Osteocyte (in vitro differentiated cells): Measurements from ENCODE around the gene GABBR1. TPM values are rescaled to one million over a fixed set of nuclear protein-coding genes. Genes with fewer than 3 reads are reported as not detected.

Experiments used
- DNase-seq: peaks from one replicate; pipeline ENCODE4 v3.0.0; 2021; ENCODE audit warnings: mixed read lengths; ENCODE audit not compliant: unreplicated experiment; ENCODE audit errors: extremely low spot score
- H3K27ac Mint-ChIP-seq: one replicate; pipeline ENCODE4 v1.8.0; 2021; ENCODE audit warnings: mild to moderate bottlenecking, mixed read lengths; ENCODE audit not compliant: unreplicated experiment
- H3K27me3 Mint-ChIP-seq: one replicate; pipeline ENCODE4 v1.8.0; 2021; ENCODE audit warnings: mixed read lengths; ENCODE audit not compliant: unreplicated experiment
- H3K36me3 Mint-ChIP-seq: one replicate; pipeline ENCODE4 v1.8.0; 2021; ENCODE audit warnings: mixed read lengths; ENCODE audit not compliant: unreplicated experiment
- H3K4me1 Mint-ChIP-seq: one replicate; pipeline ENCODE4 v1.8.0; 2021; ENCODE audit warnings: mixed read lengths; ENCODE audit not compliant: unreplicated experiment
- H3K4me3 Mint-ChIP-seq: one replicate; pipeline ENCODE4 v1.8.0; 2021; ENCODE audit warnings: mild to moderate bottlenecking, moderate library complexity, mixed read lengths; ENCODE audit not compliant: unreplicated experiment
- H3K9me3 Mint-ChIP-seq: one replicate; pipeline ENCODE4 v1.8.0; 2021; ENCODE audit warnings: mixed read lengths; ENCODE audit not compliant: unreplicated experiment
- total RNA-seq: library from RNA; stranded (reverse); gene quantifications from 2 replicates; pipeline ENCODE4 v1.2.1, GENCODE V29; 2021
- TF ChIP-seq, protein P1 (sequence below): fragments of 200-600 bp; sonication (generic); IDR thresholded peaks from 2 replicates; pipeline ENCODE4 v1.5.0; 2021; ENCODE audit warnings: antibody characterized with exemption, mild to moderate bottlenecking, moderate library complexity

GABBR1 gene
- total RNA-seq, 1 donor from 2014 or later, result 93.6 TPM

DNA sequence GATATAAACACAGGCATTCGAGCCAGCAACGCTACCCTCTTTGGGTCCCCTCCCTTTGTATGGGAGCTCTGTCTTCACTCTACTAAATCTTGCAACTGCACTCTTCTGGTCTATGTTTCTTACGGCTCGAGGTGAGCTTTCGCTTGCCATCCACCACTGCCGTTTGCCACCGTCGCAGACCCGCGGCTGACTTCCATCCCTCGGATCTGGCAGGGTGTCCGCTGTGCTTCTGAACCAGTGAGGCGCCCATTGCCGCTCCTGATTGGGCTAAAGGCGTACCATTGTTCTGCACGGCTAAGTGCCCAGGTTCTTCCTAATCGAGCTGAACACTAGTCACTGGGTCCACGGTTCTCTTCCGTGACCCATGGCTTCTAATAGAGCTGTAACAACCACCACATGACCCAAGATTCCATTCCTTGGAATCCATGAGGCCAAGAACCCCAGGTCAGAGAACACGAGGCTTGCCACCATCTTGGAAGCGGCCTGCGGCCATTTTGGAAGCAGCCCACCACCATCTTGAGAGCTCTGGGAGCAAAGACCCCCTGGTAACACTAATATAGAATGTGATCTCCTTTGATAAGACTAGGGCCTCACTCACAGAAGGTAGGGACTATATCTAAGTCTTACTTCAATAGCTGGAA, 74.4 kb downstream of the GABBR1 start:
- TF ChIP-seq, protein P1, sequence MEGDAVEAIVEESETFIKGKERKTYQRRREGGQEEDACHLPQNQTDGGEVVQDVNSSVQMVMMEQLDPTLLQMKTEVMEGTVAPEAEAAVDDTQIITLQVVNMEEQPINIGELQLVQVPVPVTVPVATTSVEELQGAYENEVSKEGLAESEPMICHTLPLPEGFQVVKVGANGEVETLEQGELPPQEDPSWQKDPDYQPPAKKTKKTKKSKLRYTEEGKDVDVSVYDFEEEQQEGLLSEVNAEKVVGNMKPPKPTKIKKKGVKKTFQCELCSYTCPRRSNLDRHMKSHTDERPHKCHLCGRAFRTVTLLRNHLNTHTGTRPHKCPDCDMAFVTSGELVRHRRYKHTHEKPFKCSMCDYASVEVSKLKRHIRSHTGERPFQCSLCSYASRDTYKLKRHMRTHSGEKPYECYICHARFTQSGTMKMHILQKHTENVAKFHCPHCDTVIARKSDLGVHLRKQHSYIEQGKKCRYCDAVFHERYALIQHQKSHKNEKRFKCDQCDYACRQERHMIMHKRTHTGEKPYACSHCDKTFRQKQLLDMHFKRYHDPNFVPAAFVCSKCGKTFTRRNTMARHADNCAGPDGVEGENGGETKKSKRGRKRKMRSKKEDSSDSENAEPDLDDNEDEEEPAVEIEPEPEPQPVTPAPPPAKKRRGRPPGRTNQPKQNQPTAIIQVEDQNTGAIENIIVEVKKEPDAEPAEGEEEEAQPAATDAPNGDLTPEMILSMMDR, result no peak
- Mint-ChIP-seq H3K27me3 (peaks cover 57% of the 10 kb centered on the region), H3K36me3 (peaks cover 3% of the 10 kb centered on the region)

DNA sequence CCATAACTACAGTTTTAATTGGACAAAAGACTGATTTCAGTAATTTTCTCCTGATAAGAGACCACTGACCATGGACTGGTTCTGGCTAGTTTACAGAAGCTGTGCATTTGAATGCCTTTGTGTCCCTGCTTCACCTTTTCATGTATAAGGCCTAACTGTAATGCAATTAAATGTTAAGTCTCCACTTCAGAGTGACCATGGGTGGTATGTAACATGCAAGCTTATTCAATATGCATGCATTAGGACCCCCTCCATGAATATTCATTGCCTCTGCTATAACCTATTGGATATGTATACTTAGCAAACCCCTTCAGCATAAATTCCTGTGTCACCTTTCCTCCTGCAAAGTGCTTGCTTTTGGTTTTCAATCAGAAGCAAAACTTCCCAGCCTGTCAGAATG, 75.7 kb downstream of the GABBR1 start:
- no peak for DNase-seq
- peaks cover 66% of the 10 kb centered on the region for H3K27me3 Mint-ChIP-seq

More for the DNA sequence above, 74.4 kb downstream of the GABBR1 start:
- H3K4me3 Mint-ChIP-seq, result no peak overlapping the region
- H3K9me3 Mint-ChIP-seq, result no peaks in the 10 kb centered on the region
- H3K4me1 Mint-ChIP-seq, result no peaks in the 10 kb centered on the region
- H3K27ac Mint-ChIP-seq, result no peak overlapping the region
- no peak for DNase-seq

DNA sequence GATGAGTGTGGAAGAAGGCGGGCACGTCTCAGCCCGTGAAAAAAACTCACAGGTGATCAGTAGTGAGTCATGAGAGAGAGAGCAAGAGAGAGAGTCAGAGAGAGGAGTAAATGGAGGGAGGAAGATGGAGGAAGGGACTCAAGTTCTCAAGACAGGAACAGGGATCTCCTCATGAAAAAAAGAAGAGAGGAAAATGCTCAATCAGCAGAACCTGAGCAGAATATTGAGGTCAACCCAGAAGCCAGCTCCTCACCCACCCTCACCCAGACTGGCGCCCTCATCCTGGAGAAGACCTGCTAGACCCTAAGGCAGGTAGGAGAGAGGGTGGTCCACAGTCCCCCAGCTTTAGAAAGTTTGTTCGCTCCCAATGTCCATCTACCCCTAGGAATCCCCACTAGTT, 78.2 kb downstream of the GABBR1 start:
- peaks cover 66% of the 10 kb centered on the region for H3K27me3 Mint-ChIP-seq
- no peak overlapping the region for H3K4me3 Mint-ChIP-seq
- peaks cover 2% of the 10 kb centered on the region for H3K4me1 Mint-ChIP-seq
- no peaks in the 10 kb centered on the region for H3K9me3 Mint-ChIP-seq
- DNase-seq, result no peak
- TF ChIP-seq, protein P1, result no peak
- H3K36me3 Mint-ChIP-seq, result peaks cover 3% of the 10 kb centered on the region
- H3K27ac Mint-ChIP-seq, result no peak overlapping the region

More for the DNA sequence above, 75.7 kb downstream of the GABBR1 start:
- TF ChIP-seq, protein P1, result no peak
- peaks cover 3% of the 10 kb centered on the region for H3K36me3 Mint-ChIP-seq
- peaks cover 2% of the 10 kb centered on the region for H3K4me1 Mint-ChIP-seq
- no peak overlapping the region for H3K4me3 Mint-ChIP-seq
- no peaks in the 10 kb centered on the region for H3K9me3 Mint-ChIP-seq
- no peak overlapping the region for H3K27ac Mint-ChIP-seq

DNA sequence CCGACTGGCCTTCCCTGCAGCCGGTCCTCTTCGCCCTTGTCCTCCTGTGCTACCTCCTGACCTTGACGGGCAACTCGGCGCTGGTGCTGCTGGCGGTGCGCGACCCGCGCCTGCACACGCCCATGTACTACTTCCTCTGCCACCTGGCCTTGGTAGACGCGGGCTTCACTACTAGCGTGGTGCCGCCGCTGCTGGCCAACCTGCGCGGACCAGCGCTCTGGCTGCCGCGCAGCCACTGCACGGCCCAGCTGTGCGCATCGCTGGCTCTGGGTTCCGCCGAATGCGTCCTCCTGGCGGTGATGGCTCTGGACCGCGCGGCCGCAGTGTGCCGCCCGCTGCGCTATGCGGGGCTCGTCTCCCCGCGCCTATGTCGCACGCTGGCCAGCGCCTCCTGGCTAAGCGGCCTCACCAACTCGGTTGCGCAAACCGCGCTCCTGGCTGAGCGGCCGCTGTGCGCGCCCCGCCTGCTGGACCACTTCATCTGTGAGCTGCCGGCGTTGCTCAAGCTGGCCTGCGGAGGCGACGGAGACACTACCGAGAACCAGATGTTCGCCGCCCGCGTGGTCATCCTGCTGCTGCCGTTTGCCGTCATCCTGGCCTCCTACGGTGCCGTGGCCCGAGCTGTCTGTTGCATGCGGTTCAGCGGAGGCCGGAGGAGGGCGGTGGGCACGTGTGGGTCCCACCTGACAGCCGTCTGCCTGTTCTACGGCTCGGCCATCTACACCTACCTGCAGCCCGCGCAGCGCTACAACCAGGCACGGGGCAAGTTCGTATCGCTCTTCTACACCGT, 79.5 kb downstream of the GABBR1 start:
- peaks cover 66% of the 10 kb centered on the region for H3K27me3 Mint-ChIP-seq
- no peak overlapping the region for H3K4me3 Mint-ChIP-seq
- H3K27ac Mint-ChIP-seq, result no peak overlapping the region
- TF ChIP-seq, protein P1, result no peak
- peaks cover 2% of the 10 kb centered on the region for H3K4me1 Mint-ChIP-seq
- no peaks in the 10 kb centered on the region for H3K9me3 Mint-ChIP-seq
- no peak for DNase-seq
- peaks cover 3% of the 10 kb centered on the region for H3K36me3 Mint-ChIP-seq

DNA sequence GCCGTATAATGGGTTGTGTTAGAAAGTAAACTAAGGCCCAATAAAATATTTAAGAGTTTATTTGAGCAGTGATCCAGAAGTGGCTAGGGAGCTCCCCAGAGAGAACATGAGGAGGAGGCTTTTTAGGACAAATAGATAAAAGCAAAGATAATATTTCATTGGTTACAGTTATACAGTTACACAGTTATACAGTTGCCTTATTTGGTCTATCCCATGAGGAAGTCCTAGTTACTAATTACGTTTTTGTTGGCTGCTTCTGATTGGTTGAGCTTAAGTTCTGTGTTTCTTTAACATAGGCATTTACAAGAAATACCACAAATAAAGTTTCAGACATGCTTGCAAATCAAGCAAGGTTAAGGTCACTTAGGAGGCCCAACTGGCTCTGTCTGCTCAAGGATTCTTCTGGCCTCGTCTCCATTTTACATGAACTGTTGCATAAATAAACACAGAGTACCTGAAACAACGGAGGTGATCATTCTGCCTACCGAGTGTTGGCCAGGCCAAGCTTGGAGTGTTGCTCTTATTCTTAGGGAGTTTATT, 80.4 kb downstream of the GABBR1 start:
- Mint-ChIP-seq H3K4me1 (peaks cover 2% of the 10 kb centered on the region), H3K4me3 (no peak overlapping the region), H3K27ac (no peak overlapping the region), H3K36me3 (peaks cover 3% of the 10 kb centered on the region), H3K27me3 (peaks cover 66% of the 10 kb centered on the region), H3K9me3 (no peaks in the 10 kb centered on the region)
- TF ChIP-seq, protein P1, result no peak
- DNase-seq, result no peak
